A549 (cell line): ENCODE data around the gene KLB. TPM values are rescaled to one million over a fixed set of nuclear protein-coding genes. Genes with fewer than 3 reads are reported as not detected.
A peak's percentile ranks its signal among the peaks of the same experiment; 100 is the strongest.

Experiments
- ATAC-seq, 2 experiments: fragments of 200-7000 bp in 1 of 2; fragments of >200 bp in 1 of 2; cut with Nextera tagmentation in 1 of 2; cut with Tn5 transposase in 1 of 2; 3 replicates each; pipeline versions ENCODE4 v1.8.0 to v1.9.1; 2018 to 2020; ENCODE audit warnings: mild to moderate bottlenecking in 1 of 2, moderate library complexity in 1 of 2
- CTCF ChIA-PET: fragments of 300-600 bp; sonication (Branson Sonifier 250); formaldehyde crosslinking; extraction: SDS; loops from one replicate; lab custom pipeline; 2021; ENCODE audit warnings: antibody characterized with exemption, inconsistent platforms; lab: Yijun Ruan, JAX
- POLR2A ChIA-PET: fragments of 350-600 bp; formaldehyde crosslinking; extraction: SDS; loops from one replicate; lab custom pipeline; 2021; ENCODE audit warnings: antibody characterized with exemption, inconsistent platforms; lab: Yijun Ruan, JAX
- DNase-seq, 2 experiments: peaks; one replicate each; pipeline versions ENCODE4 v3.0.0 to v3.0.0-alpha.2; 2011 to 2016; ENCODE audit warnings: low read depth in 1 of 2, low spot score in 1 of 2
- FAIRE-seq: peaks from 2 replicates; lab custom pipeline; 2011; peaks lifted over from hg19 to GRCh38; lab: Jason Lieb, UNC
- H3K27ac ChIP-seq, 2 experiments: fragments of >200 bp; sonication (Bioruptor Twin); formaldehyde crosslinking; 3 replicates each; pipeline ENCODE4 v1.5.1; 2016 to 2017
- H3K4me1 ChIP-seq: fragments of >200 bp; sonication (Bioruptor Twin); formaldehyde crosslinking; 3 replicates; pipeline ENCODE4 v1.6.1; 2016
- H3K4me2 ChIP-seq: fragments of >200 bp; sonication (Bioruptor Twin); formaldehyde crosslinking; 3 replicates; pipeline ENCODE4 v1.6.1; 2016
- H3K4me3 ChIP-seq: fragments of >200 bp; sonication (Bioruptor Twin); formaldehyde crosslinking; 3 replicates; pipeline ENCODE4 v1.5.1; 2016
- H3K9me3 ChIP-seq: fragments of >200 bp; sonication (Bioruptor Twin); formaldehyde crosslinking; 3 replicates; pipeline ENCODE4 v1.6.1; 2016
- CBX8 ChIP-seq: fragments of 200-600 bp; sonication (generic); IDR thresholded peaks from 2 replicates; pipeline ENCODE4 v1.6.1; 2016
- CHD4 ChIP-seq: fragments of 200-600 bp; sonication (generic); IDR thresholded peaks from 2 replicates; pipeline ENCODE4 v1.6.1; 2016; ENCODE audit warnings: antibody characterized with exemption, mild to moderate bottlenecking, borderline replicate concordance
- CTCF ChIP-seq: fragments of >200 bp; sonication (Bioruptor Twin); formaldehyde crosslinking; IDR thresholded peaks from 3 replicates; pipeline ENCODE4 v1.5.1; 2016
- EHMT2 ChIP-seq: fragments of 200-600 bp; sonication (generic); IDR thresholded peaks from 2 replicates; pipeline ENCODE4 v1.6.1; 2016; ENCODE audit warnings: antibody characterized with exemption, low read depth, mild to moderate bottlenecking, moderate library complexity
- FOSL2 ChIP-seq, 2 experiments: fragments of 450-650 bp in 1 of 2; fragments of >200 bp in 1 of 2; sonication (Bioruptor Twin) in 1 of 2; formaldehyde crosslinking; IDR thresholded peaks; 2 replicates each; pipeline versions ENCODE4 v1.5.0 to v1.6.1; 2016 to 2020; ENCODE audit warnings: mild to moderate bottlenecking in 1 of 2, moderate library complexity in 1 of 2
- FOXS1 ChIP-seq: fragments of 250-450 bp; sonication (Bioruptor Pico); IDR thresholded peaks from 2 replicates; pipeline ENCODE4 v1.5.0; 2020; ENCODE audit warnings: mild to moderate bottlenecking, moderate library complexity
- GATA3 ChIP-seq: IDR thresholded peaks from 2 replicates; pipeline ENCODE4 v1.6.1; 2012; ENCODE audit warnings: borderline replicate concordance
- HEYL ChIP-seq: fragments of 250-450 bp; sonication (Bioruptor Pico); IDR thresholded peaks from 2 replicates; pipeline ENCODE4 v1.8.0; 2021; ENCODE audit warnings: mild to moderate bottlenecking, moderate library complexity
- HOXB13 ChIP-seq: fragments of 250-450 bp; sonication (Bioruptor Pico); IDR thresholded peaks from 2 replicates; pipeline ENCODE4 v1.5.0; 2020; ENCODE audit warnings: low read depth, mild to moderate bottlenecking, moderate library complexity
- HOXB5 ChIP-seq: fragments of 250-450 bp; sonication (Bioruptor Pico); IDR thresholded peaks from 2 replicates; pipeline ENCODE4 v1.5.0; 2020; ENCODE audit warnings: mild to moderate bottlenecking, moderate library complexity
- JUNB ChIP-seq: fragments of >200 bp; sonication (Bioruptor Twin); formaldehyde crosslinking; IDR thresholded peaks from 2 replicates; pipeline ENCODE4 v1.6.1; 2016
- MAFK ChIP-seq: fragments of 450-650 bp; IDR thresholded peaks from 2 replicates; pipeline ENCODE4 v1.6.1; 2014; ENCODE audit not compliant: partially characterized antibody
- MAX ChIP-seq: IDR thresholded peaks from 2 replicates; pipeline ENCODE4 v1.6.1; 2012
- MYC ChIP-seq: IDR thresholded peaks from 2 replicates; pipeline ENCODE4 v1.6.1; 2012; ENCODE audit warnings: mild to moderate bottlenecking, inconsistent platforms, low read length, improper control_type of control experiment, borderline replicate concordance
- NPAS2 ChIP-seq: fragments of 250-450 bp; sonication (Bioruptor Pico); IDR thresholded peaks from 2 replicates; pipeline ENCODE4 v1.8.0; 2022; ENCODE audit warnings: mild to moderate bottlenecking, moderate library complexity, borderline replicate concordance
- PBX3 ChIP-seq: IDR thresholded peaks from 2 replicates; pipeline ENCODE4 v1.6.1; 2012
- RNF2 ChIP-seq: fragments of 200-600 bp; sonication (generic); IDR thresholded peaks from 2 replicates; pipeline ENCODE4 v1.6.1; 2016; ENCODE audit warnings: low read depth, mild to moderate bottlenecking, antibody characterized with exemption, moderate library complexity, borderline replicate concordance
- TFCP2L1 ChIP-seq: fragments of 250-450 bp; sonication (Bioruptor Pico); IDR thresholded peaks from 2 replicates; pipeline ENCODE4 v1.5.0; 2021; ENCODE audit warnings: mild to moderate bottlenecking
- USF2 ChIP-seq: fragments of 450-650 bp; IDR thresholded peaks from 2 replicates; pipeline ENCODE4 v1.6.1; 2014; ENCODE audit warnings: antibody characterized with exemption
- ZC3H11A ChIP-seq: fragments of 450-650 bp; IDR thresholded peaks from 2 replicates; pipeline ENCODE4 v1.6.1; 2014; ENCODE audit warnings: antibody characterized with exemption, mild to moderate bottlenecking
- ZSCAN20 ChIP-seq: fragments of 250-450 bp; sonication (Bioruptor Pico); IDR thresholded peaks from 2 replicates; pipeline ENCODE4 v1.8.0; 2022; ENCODE audit warnings: mild to moderate bottlenecking, moderate library complexity
- WGBS: methylation state at CpG from one replicate; pipeline ENCODE4 v1.1.6; 2017; ENCODE audit errors: missing lambda C conversion rate; 5-methylcytosine and 5-hydroxymethylcytosine counted together
- polyA plus RNA-seq, 4 experiments: library from polyadenylated mRNA; depleted of rRNA in 3 of 4; stranded (reverse); fragments of >200 nt; fragmentation: RNase III in 1 of 4; extraction: RNeasy Plus Mini Kit Qiagen cat#74134 plus additional on column Dnase treatment in 1 of 4; gene quantifications; 2 replicates in 3 of 4; 3 replicates in 1 of 4; pipeline ENCODE4 v1.2.3, GENCODE V29; 2011 to 2017

Gene KLB
- polyA plus RNA-seq, 2 of the 4 experiments (the other 2 are of a cell fraction), result 0.57 to 0.87 TPM

DNA sequence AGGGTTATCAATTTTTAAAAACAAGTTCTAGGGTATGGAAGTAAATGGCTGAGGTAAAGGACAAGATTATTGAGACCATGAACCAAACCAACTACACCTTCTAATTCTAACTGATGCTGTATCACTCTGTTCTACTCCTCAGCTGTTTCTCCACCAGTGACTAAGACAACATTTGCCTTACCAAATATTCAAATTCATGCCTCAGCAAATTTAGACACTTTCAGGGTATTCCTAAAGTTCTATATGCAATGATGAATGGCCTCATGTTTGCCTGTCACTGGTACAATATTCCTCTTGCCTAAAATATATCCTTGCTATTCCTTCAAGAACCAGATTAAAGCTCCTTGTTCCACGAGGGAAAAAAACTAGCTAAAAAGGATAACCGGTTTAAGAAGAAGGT lies 47.0 kb downstream of the KLB start:
- 84% methylated on average over 2 of the region's 2 CpGs for whole genome bisulfite sequencing
- POLR2A ChIA-PET, result no interaction called here
- CTCF ChIA-PET, result interaction anchor here (0.6 kb wide), 1 partner anchor 697 kb away, joined by 3 read pairs; no protein-coding TSS in a partner anchor
- no peak for TF ChIP-seq CTCF
- TF ChIP-seq MAFK, result peak; percentile 48
- TF ChIP-seq CBX8, result no peak
- no peak for TF ChIP-seq HOXB5 (CRISPR knock-in tag)
- Histone ChIP-seq H3K4me1 (peaks cover 43% of the 10 kb centered on the region), H3K27ac (no peak overlapping the region), H3K4me2 (no peak overlapping the region), H3K9me3 (no peaks in the 10 kb centered on the region), H3K4me3 (no peak overlapping the region)
- DNase-seq, result no peak
- no peak for FAIRE-seq
- no peak for ATAC-seq

GRCh38 chr4:39455486-39455885 lies 48.8 kb downstream of the KLB start:
- ChIA-PET CTCF (interaction anchor here (1.1 kb wide), 1 partner anchor 14 kb away, joined by 3 read pairs; no protein-coding TSS in a partner anchor), POLR2A (no interaction called here)
- WGBS, result 91% methylated on average over 6 of the region's 6 CpGs
- no peaks in the 10 kb centered on the region for H3K9me3 ChIP-seq
- H3K4me3 ChIP-seq, result no peak overlapping the region
- H3K4me2 ChIP-seq, result peak overlapping the region; percentile 94
- ATAC-seq, result no peak
- H3K4me1 ChIP-seq, result peaks cover 44% of the 10 kb centered on the region
- H3K27ac ChIP-seq, result no peak overlapping the region
- DNase-seq, result no peak
- no peak for FAIRE-seq
- no peak for TF ChIP-seq TFCP2L1 (CRISPR knock-in tag)
- no peak for TF ChIP-seq ZSCAN20 (CRISPR knock-in tag)
- no peak for TF ChIP-seq HEYL (CRISPR knock-in tag)
- no peak for TF ChIP-seq EHMT2
- TF ChIP-seq MYC, result no peak
- no peak for TF ChIP-seq MAFK
- TF ChIP-seq FOSL2 (IDR thresholded peaks at IDR 0.05), result no peak
- TF ChIP-seq FOSL2 (CRISPR knock-in tag; IDR thresholded peaks at IDR 0.05), result no peak
- no peak for TF ChIP-seq GATA3
- TF ChIP-seq ZC3H11A, result no peak
- no peak for TF ChIP-seq RNF2
- no peak for TF ChIP-seq CHD4
- TF ChIP-seq FOXS1, result no peak
- no peak for TF ChIP-seq PBX3
- no peak for TF ChIP-seq NPAS2
- no peak for TF ChIP-seq MAX
- no peak for TF ChIP-seq HOXB13
- no peak for TF ChIP-seq USF2
- no peak for TF ChIP-seq JUNB
- TF ChIP-seq, all 56 proteins: peak for 0
